ENCODE results near the gene PSME1. TPM values are rescaled to one million over a fixed set of nuclear protein-coding genes. Genes with fewer than 3 reads are reported as not detected.

Gene PSME1
- total RNA-seq, 1 experiment from 2014 or later = 37.5 TPM

GRCh38 chr14:24185026-24185425 is 49.0 kb downstream of the PSME1 start:
- DNase-seq = no peak
- no peaks in the 10 kb centered on the region for H3K9me3 ChIP-seq
- no peak overlapping the region for H3K4me3 ChIP-seq
- H3K27me3 ChIP-seq = no peaks in the 10 kb centered on the region
- peaks cover 38% of the 10 kb centered on the region for H3K36me3 ChIP-seq

- Histone ChIP-seq H3K9me3 (no peaks in the 10 kb centered on the region), H3K27me3 (no peaks in the 10 kb centered on the region), H3K4me3 (no peak overlapping the region), H3K36me3 (peaks cover 35% of the 10 kb centered on the region)
- no peak for DNase-seq
These were observed 49.7 kb downstream of the PSME1 start for GRCh38 chr14:24185741-24186140.

GRCh38 chr14:24186831-24187538 is 51.0 kb downstream of the PSME1 start:
- Histone ChIP-seq H3K4me3 (peak overlapping the region; percentile 85), H3K36me3 (peaks cover 35% of the 10 kb centered on the region), H3K9me3 (no peaks in the 10 kb centered on the region), H3K27me3 (no peaks in the 10 kb centered on the region)
- no peak for DNase-seq

GRCh38 chr14:24187539-24187915 is 51.5 kb downstream of the PSME1 start:
- H3K36me3 ChIP-seq = peaks cover 35% of the 10 kb centered on the region
- H3K9me3 ChIP-seq = no peaks in the 10 kb centered on the region
- no peaks in the 10 kb centered on the region for H3K27me3 ChIP-seq
- H3K4me3 ChIP-seq = peak overlapping the region; percentile 85
- DNase-seq = no peak

Other genes with a start within 250 kb of the PSME1 start
- gene DHRS4, start 182.4 kb upstream of the PSME1 start, total RNA-seq (2014; rRNA removed; shearing (Covaris generic); ENCODE audit: low replicate concordance) = 32.4 and 35.9 TPM in 2 replicates
- gene DHRS4L2, start 147.3 kb upstream of the PSME1 start, total RNA-seq (2014; rRNA removed; shearing (Covaris generic); ENCODE audit: low replicate concordance) = 2.0 and 13.5 TPM in 2 replicates
- gene CARMIL3, start 84.2 kb upstream of the PSME1 start, total RNA-seq (2014; rRNA removed; shearing (Covaris generic); ENCODE audit: low replicate concordance) = not detected in 2 replicates
- not detected in 2 replicates for gene CPNE6, start 64.6 kb upstream of the PSME1 start, total RNA-seq (2014; rRNA removed; shearing (Covaris generic); ENCODE audit: low replicate concordance)
- gene PCK2, start 41.9 kb upstream of the PSME1 start, total RNA-seq (2014; rRNA removed; shearing (Covaris generic); ENCODE audit: low replicate concordance) = 6.7 and 27.5 TPM in 2 replicates
- 22.7 and 64.7 TPM in 2 replicates for gene DCAF11, start 21.4 kb upstream of the PSME1 start, total RNA-seq (2014; rRNA removed; shearing (Covaris generic); ENCODE audit: low replicate concordance)
- 1.9 and 4.9 TPM in 2 replicates for gene NRL, start 21.2 kb upstream of the PSME1 start, total RNA-seq (2014; rRNA removed; shearing (Covaris generic); ENCODE audit: low replicate concordance)
- 0.79 TPM in 1 of 2 replicates, not detected in the other for gene FITM1, start 5.5 kb upstream of the PSME1 start, total RNA-seq (2014; rRNA removed; shearing (Covaris generic); ENCODE audit: low replicate concordance)
- 7.2 and 15.7 TPM in 2 replicates for gene EMC9, start 5.4 kb downstream of the PSME1 start, total RNA-seq (2014; rRNA removed; shearing (Covaris generic); ENCODE audit: low replicate concordance)
- gene PSME2, start 10.4 kb downstream of the PSME1 start, total RNA-seq (2014; rRNA removed; shearing (Covaris generic); ENCODE audit: low replicate concordance) = 84.9 and 111 TPM in 2 replicates
- gene RNF31, start 11.3 kb downstream of the PSME1 start, total RNA-seq (2014; rRNA removed; shearing (Covaris generic); ENCODE audit: low replicate concordance) = 39.6 and 52.1 TPM in 2 replicates
- 15.8 and 26.4 TPM in 2 replicates for gene IRF9, start 25.1 kb downstream of the PSME1 start, total RNA-seq (2014; rRNA removed; shearing (Covaris generic); ENCODE audit: low replicate concordance)
- gene REC8, start 35.9 kb downstream of the PSME1 start, total RNA-seq (2014; rRNA removed; shearing (Covaris generic); ENCODE audit: low replicate concordance) = 0.66 and 2.1 TPM in 2 replicates
- 41.0 and 60.5 TPM in 2 replicates for gene IPO4, start 52.6 kb downstream of the PSME1 start, total RNA-seq (2014; rRNA removed; shearing (Covaris generic); ENCODE audit: low replicate concordance)
- gene TM9SF1, start 59.2 kb downstream of the PSME1 start, total RNA-seq (2014; rRNA removed; shearing (Covaris generic); ENCODE audit: low replicate concordance) = 25.2 and 39.3 TPM in 2 replicates
- gene TSSK4, start 69.5 kb downstream of the PSME1 start, total RNA-seq (2014; rRNA removed; shearing (Covaris generic); ENCODE audit: low replicate concordance) = not detected in 2 replicates
- gene CHMP4A, start 77.3 kb downstream of the PSME1 start, total RNA-seq (2014; rRNA removed; shearing (Covaris generic); ENCODE audit: low replicate concordance) = 20.0 and 75.5 TPM in 2 replicates
- gene MDP1, start 79.9 kb downstream of the PSME1 start, total RNA-seq (2014; rRNA removed; shearing (Covaris generic); ENCODE audit: low replicate concordance) = 2.5 and 4.5 TPM in 2 replicates
- 138 and 173 TPM in 2 replicates for gene NEDD8, start 96.2 kb downstream of the PSME1 start, total RNA-seq (2014; rRNA removed; shearing (Covaris generic); ENCODE audit: low replicate concordance)
- 54.0 and 60.9 TPM in 2 replicates for gene GMPR2, start 96.7 kb downstream of the PSME1 start, total RNA-seq (2014; rRNA removed; shearing (Covaris generic); ENCODE audit: low replicate concordance)
- gene TINF2, start 106.4 kb downstream of the PSME1 start, total RNA-seq (2014; rRNA removed; shearing (Covaris generic); ENCODE audit: low replicate concordance) = 23.6 and 36.7 TPM in 2 replicates
- gene TGM1, start 127.0 kb downstream of the PSME1 start, total RNA-seq (2014; rRNA removed; shearing (Covaris generic); ENCODE audit: low replicate concordance) = 0.86 and 2.0 TPM in 2 replicates
- gene RABGGTA, start 135.4 kb downstream of the PSME1 start, total RNA-seq (2014; rRNA removed; shearing (Covaris generic); ENCODE audit: low replicate concordance) = 1.7 and 2.6 TPM in 2 replicates
- 1.5 and 2.5 TPM in 2 replicates for gene DHRS1, start 163.6 kb downstream of the PSME1 start, total RNA-seq (2014; rRNA removed; shearing (Covaris generic); ENCODE audit: low replicate concordance)
- gene NOP9, start 163.7 kb downstream of the PSME1 start, total RNA-seq (2014; rRNA removed; shearing (Covaris generic); ENCODE audit: low replicate concordance) = 6.6 and 10.6 TPM in 2 replicates
- gene CIDEB, start 171.8 kb downstream of the PSME1 start, total RNA-seq (2014; rRNA removed; shearing (Covaris generic); ENCODE audit: low replicate concordance) = not detected in 2 replicates
- gene LTB4R2, start 173.9 kb downstream of the PSME1 start, total RNA-seq (2014; rRNA removed; shearing (Covaris generic); ENCODE audit: low replicate concordance) = 0.59 and 0.82 TPM in 2 replicates
- 1.4 and 1.5 TPM in 2 replicates for gene LTB4R, start 175.3 kb downstream of the PSME1 start, total RNA-seq (2014; rRNA removed; shearing (Covaris generic); ENCODE audit: low replicate concordance)
- not detected in 2 replicates for gene ADCY4, start 198.9 kb downstream of the PSME1 start, total RNA-seq (2014; rRNA removed; shearing (Covaris generic); ENCODE audit: low replicate concordance)
- not detected in 2 replicates for gene RIPK3, start 203.8 kb downstream of the PSME1 start, total RNA-seq (2014; rRNA removed; shearing (Covaris generic); ENCODE audit: low replicate concordance)
- 4.9 and 14.5 TPM in 2 replicates for gene NFATC4, start 232.0 kb downstream of the PSME1 start, total RNA-seq (2014; rRNA removed; shearing (Covaris generic); ENCODE audit: low replicate concordance)

Measured in MG63 (cell line).